NOMO-1 treated with dmso at 0.1 percent for 144 hours (cell line): ENCODE results near the gene KLHL41.

Experiments used
- DNase-seq: peaks from one replicate; lab custom pipeline; 2025; ENCODE audit not compliant: unreplicated experiment; lab: John Stamatoyannopoulos, UW

The KLHL41 gene

DNA sequence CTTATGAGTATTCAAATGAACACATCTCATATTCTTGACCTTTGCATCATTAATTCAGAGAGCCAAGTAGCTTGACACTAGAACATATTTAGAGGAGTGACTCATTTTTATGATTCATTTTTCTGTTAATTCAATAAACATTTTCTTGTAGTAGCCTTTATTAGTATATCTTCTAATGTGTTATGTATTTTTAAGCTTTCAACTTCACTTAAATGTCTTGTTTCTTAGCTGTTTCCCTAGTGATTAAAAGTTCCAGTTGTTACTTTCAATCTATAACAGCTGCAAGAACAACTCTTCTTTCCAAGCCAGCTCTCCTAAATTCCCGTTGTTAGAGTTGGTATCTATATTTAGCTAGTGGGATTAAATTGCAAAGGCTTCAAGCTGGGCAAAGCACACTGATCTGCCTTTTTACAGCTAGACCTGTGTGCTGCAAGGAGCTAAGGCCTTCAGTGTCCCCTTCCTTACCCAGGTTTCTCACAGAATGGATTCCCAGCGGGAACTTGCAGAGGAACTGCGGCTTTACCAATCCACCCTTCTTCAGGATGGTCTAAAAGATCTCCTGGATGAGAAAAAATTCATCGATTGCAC, at the start of gene KLHL41:
TSS of gene KLHL41 (plus strand) at position 405 of the 588 bp plus-strand sequence. CDS start at position 482, 77 bp downstream.
- DNase-seq = no peak

DNA sequence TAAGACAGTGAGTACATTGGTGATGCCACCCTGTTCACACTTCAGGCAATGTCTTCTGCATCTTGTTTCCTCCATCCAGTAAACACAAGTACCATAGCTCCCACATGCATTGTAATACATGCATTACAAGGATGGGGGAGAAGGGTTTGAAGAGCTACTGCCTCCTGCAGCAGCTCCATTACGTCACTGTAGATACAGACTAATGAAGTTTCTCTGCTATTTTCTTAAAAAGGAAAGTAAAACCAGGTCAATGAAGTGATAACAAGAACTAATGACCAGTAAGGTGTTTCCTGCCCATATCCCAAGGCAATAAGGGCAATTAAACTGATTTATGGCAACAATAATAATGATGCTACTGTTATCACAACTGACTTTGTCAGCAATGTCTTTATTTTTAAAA, 48.4 kb upstream of the KLHL41 start:
- DNase-seq = no peak

DNA sequence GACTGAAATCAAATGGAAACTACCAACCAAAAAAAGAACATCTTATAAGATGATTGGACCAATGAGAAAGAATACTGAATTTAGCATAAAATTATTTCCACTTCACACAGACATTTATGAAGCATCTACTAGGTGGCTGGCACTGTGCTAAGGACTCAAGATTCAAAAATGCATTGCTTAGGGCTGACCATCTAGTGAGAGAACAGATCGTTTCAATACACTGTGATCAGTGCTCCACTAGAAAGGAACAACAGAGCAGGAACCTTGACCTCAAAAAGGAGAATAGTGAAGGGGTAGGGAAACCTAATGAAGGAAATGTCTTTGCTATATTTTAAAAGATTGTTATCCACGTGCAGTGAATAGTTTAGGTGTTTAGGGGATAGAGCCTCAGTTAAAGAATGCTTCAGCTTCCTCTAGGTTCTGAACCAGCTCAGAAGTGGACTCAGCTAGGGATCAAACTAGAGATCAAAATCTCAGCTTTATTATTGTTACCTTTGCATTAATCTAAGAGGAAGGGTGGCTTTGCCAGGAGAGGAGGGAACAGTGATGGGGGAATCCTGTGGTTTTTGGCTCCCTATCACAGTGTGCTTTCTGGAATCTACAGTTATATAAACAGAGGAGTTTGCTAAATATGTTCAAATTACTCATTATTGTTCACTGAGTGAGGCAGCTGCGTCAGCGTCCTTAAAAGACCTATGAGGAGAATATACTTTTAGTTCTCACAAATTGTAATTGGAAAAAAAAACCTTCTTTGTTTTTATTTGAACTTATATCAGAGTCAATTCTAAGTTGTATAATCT, 46.4 kb upstream of the KLHL41 start:
- DNase-seq = no peak

DNA sequence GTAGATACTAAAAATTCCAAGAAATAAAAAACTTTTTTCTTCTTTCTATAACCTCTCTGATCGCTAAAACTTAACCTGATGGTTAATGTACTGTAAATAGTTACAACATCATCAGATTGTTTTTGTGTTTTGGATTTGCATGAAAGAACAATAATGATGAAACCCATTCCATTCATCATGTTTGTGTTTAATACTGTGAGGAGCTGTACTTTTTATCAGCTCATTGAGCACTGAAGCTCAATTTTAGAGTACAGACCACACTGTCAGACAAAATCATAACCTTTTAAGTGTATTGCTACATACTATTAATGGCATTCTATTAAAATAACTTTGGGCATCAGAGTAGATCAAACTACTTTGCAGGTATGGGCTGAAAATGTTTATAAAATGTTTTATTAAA, 45.0 kb upstream of the KLHL41 start:
- no peak for DNase-seq

DNA sequence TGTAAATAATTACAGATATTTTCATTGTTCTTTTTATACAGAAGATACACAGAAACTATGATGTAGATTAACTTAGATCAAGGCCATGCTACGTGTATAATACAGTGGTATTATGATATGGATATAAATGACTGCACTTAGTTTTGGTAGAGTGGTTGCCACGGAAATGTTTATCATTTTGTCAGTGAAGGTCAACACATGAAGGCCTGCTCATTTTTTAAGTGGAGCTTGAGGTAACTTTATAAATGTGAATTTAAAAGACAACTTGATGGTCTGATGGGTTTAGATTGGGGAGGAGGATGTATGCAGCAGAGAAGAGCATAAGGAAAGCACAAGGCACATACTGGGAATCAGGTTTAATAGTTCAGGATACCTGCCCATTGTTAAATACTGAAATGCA, 44.6 kb upstream of the KLHL41 start:
- DNase-seq = peak; percentile 7

DNA sequence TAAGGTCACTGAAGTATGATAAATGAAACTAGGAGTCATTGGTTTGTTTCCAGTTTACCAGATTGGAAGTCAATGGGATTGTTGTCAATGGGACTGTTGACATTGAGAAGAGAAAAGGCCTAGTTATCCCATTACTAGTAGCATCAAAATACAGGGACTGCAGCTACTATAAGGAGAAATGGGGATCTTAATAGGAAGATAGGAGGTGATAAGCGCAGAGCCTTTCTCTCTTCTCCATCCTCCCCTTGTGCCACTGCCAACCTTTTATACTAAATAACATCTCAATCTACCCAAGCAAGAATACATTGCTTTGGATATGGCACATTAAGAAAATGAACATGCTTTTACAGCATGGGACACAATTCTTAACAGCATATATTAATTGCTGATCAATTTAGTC, 40.7 kb upstream of the KLHL41 start:
- DNase-seq = no peak

DNA sequence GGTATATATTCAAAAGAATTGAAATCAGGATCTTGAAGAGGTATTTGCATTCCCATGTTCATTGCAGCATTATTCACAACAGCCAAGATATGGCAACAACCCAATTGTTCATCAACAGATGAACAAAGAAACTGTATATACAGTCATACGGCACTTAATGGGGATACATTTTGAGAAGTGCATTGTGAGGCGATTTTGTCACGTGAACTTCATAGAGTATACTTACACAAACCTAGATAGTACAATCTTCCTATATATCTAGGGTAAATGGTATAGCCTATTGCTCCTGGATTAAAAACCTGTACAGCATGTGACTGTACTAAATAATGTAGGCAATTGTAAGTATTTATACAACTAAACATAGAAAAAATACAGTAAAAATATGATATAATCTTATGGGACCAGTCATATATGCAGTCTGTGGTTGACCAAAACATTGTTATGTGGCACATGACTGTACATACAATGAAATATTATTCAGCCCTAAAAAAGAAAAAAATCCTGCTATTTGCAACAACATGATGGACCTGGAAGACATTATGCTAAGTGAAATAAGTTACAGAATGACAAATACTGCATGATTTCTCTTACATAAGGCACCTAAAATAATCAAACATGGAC, 39.4 kb upstream of the KLHL41 start:
- DNase-seq = no peak

DNA sequence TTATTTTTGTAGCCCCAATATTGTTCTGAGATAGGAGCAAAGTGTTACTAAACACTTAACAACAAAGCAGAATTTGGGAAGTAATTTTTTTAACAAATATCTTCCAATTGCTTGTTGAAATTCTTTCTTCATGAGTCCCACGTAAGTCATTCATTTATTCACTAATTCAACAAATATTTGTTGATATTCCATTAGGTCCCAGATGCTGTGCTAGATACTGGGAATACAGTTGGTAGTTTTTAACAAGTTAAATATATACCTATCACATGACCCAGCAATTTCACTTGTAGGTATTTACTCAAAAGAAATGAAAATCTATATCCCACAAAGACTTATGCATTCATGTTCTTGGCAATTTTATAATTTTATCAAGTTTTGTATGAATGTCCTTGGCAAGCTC, 37.3 kb upstream of the KLHL41 start:
- DNase-seq = no peak

DNA sequence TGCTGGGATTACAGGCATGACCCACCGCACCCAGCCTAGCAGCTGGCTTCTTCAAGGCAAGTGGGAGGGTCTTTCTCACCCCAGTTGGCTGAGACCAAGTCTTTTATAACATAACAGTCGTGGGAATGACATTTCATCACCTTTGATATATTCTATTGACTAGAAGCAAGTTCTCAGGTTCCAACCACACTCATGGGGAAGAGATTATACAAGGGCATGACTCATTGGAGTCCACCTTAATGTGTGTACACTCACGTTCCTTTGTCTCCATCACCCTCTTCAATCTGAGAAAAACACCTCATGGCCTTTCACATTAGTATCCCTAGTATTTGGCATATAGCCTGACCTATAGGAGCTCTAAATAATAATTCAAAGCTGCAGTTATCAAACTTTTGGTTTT, 33.0 kb upstream of the KLHL41 start:
- no peak for DNase-seq

DNA sequence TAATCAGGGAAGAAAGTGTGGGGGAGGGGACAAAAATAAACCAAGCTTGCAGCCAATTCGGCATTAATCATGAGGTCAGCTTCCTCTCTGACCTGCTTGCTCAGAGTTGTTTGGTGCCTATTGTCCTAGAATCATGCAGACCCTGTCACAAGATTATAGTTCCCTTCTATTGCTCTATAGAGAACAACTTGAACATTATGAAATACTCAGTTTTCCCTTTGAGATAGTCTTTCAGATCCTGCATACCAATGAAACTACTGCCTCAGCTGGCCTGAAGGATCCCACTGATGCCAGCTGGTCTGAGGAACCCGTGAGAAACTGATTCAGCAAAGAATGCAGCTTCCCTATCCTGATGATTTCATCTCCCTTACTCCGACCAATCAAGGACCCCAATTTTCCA, 31.2 kb upstream of the KLHL41 start:
- no peak for DNase-seq

DNA sequence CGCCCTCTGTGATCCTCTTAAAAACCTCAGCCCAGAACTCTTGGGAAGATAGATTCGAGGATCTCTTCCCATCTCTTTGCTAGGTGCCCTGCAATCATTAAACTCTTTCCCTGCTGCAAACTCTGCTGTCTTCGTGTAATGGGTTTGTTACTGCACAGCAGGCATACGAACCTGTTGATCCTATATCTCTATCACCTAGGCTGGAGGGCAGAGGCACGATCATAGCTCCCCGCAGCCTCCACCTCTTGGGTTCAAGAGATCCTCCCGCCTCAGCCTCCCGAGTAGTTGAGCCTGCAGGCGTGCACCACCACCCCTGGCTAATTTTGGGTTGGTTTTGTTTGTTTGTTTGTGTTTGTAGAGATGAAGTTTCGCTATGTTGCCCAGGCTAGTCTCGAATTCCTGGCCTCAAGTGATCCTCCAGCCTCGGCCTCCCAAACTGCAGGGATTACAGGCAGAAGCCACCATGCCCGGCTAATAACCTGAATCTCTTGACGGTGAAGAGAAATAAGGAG, 30.7 kb upstream of the KLHL41 start:
- no peak for DNase-seq

DNA sequence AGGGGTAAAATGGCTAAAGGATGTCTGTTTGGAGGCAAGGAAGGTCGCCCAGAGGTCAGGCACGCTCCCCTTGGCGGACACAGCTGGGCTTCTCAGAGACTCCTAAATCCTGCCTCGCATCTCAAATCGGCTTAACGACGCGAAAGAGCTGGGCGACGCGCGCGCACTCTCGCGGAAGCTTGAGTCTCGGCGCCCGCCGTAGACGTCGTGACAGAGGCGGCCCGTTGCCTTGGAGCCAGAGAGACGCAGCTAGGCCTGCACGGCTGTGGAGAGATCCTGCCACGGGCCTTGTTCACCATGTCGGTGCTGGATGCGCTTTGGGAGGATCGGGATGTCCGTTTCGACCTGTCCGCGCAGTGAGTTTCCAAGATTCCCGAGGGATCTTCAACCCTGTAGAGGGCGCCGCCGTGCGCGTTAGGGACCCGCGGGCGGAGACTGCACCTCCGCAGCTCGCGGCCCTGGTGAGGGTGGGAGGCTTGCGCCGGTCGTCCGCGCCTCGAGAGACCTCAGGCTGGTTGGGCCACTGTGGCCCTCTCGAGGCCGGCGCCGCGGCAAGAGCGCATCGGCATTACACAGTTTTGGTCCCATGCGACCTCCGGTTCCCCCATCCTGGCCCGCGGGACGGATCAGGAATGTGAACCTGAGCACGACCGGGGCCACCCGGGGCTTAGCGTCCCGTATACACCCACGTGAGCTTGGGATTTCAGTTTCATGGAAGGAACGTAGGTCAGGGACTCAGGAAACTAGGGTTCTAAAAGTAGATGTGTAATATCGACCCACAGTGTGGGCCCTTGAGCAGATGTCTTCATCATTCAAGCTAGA, 30.0 kb upstream of the KLHL41 start, which contains the start of gene BBS5:
TSS of gene BBS5 (plus strand) at position 238 of the 822 bp plus-strand sequence. CDS start at position 298, 60 bp downstream.
- peak; percentile 74 for DNase-seq

DNA sequence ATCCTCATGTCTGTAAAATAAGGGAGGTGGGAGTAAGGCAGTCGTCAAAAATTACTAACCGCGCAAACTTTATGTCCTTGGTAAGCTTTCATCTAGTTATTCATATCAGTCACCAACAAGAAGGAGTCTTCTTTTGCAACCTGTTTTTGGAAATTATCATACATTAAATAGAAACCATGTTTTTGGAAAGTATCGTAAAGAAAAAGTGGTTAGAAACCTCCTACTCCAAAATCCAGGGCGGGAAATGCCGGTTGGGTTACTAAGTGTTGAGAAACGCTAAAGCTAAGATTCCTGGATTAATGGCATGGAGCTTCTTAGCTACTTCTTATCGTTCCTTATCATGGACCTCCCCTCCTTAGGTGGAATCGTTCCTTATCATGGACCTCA, 29.4 kb upstream of the KLHL41 start:
- no peak for DNase-seq

DNA sequence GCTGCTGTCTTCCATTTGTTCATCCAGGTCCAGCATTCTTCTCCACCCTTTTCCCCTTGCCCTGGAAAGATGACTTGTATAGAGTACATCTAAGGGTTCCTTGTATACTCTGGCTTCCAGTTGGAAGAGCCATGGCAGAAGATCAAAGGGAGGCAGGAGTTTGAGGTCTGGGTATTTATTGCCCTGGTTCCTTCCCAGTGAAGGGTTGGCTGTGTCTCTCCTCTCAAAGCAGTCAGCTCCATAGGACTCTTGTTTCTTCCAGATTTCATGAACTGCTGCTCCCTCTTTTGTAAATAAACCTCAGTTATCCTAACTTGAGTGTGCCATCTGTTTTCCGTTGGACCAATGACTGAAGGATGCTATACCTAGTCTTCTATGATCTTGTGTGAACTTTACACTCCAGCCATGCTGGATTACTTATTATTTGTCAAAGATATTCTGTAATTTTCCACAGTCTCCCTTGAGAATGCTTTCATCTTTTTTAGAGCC, 23.8 kb upstream of the KLHL41 start:
- no peak for DNase-seq

DNA sequence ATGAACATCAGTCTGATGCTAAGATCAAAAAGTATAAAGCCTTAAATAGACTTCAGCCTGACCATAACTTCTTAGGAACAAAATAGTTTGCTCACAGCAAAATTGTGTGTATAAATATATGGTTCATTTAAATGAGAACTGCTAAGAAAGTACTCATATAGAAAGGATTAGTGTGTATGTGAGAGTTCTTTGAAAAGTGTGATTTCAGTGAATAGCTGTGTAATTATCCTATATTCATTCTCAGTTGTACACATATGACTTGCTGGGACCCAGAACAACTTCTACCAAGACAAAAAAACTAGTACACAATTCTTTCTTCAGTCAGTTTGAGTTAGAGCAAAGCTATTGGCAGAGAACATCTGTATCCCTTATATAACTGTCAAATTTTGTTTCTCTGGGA, 23.0 kb upstream of the KLHL41 start:
- no peak for DNase-seq

DNA sequence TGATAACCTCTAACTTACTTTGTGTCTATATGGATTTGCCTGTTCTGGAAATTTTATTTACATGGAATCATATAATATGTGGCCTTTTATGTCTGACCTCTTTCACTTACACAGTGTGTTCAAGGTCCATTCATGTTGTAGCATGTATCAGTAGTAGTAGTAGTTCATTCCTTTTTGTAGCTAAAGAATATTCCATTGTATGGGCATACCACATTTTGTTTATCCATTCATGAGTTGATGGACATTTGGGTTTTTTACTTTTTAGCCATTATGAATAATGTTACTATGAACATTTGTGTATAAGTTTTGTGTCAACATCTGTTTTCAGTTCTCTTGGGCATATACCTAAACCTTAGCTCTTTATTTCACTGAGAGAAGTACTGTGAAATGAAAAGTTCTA, 18.7 kb upstream of the KLHL41 start:
- no peak for DNase-seq

DNA sequence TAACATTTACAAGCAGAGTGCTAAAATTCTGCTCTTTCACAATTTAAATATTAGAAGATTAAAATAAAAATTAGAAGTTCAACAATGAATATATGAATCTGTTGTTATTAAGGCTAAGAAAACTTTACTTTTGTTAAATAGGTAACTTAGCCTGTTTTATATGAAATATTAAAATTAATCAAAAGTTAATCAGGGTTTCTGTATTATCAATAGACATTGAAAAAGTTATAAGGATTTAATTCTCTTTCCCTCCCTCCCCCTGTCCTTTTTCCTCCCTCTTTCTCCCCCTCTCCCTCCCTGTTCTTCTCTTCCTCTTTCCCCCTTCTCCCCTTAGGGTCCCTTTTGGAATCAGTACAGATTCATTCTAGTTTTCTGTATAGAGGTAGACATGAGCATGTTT, 18.1 kb upstream of the KLHL41 start:
- DNase-seq = no peak

DNA sequence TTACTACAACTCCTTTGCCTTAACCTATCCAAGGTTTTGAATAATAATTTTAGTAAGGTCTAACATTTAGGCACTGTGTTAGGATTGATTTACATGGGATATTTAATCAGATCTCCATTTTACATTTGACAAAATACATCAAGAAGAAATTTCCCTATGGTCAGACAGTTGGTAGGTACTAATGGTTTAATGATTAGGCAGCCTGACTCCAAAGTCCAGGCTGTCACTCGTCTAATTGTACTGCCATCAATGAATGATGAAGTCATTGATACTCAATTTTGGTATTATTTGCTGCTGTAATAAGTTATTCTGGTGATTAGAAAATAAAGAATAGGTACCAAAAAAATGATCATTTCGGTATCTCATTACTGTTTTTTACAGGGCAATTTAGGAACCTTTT, 16.1 kb upstream of the KLHL41 start:
- DNase-seq = no peak

DNA sequence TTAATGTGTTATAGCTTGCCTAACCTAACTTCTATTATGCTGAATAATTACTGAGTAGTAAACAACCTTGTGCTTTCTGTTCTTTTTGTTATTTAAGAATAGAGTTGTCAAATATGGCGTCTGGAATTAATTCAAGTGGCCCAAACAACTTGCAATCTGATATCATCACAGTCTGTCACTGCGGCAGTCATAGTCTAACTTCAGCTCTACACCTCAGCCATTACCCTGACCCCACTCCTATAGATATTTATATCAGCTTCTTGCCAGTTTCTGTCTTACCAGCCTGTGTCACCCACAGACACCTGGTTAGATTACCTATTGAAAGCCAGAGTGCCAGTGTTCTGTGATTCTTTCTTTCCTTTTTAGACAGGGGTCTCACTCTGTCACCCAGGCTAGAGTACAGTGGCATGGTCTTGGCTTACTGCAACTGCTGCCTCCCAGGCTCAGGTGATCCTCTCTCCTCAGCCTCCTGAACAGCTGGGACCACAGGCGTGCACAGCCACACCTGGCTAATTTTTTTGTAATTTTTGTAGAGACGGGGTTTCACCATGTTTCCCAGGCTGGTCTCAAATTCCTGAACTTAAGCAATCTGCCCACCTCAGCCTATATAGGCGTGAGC, 14.1 kb upstream of the KLHL41 start:
- DNase-seq = no peak

DNA sequence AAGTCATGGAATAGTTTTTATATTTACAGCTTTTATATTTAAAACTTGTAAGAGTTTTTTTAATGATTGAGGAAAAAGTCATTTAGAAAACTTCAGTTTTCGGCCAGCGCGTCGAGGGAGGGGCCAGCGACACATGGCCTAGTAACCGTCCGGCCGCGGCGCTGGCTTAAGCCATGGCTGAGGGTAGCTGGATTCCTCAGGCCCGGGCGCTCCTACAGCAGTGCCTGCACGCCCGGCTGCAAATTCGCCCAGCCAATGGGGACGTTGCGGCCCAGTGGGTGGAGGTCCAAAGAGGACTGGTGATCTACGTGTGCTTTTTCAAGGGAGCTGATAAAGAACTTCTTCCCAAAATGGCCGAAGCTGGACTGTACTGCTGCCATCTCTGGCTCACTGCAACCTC, 4.9 kb upstream of the KLHL41 start:
- DNase-seq = no peak

DNA sequence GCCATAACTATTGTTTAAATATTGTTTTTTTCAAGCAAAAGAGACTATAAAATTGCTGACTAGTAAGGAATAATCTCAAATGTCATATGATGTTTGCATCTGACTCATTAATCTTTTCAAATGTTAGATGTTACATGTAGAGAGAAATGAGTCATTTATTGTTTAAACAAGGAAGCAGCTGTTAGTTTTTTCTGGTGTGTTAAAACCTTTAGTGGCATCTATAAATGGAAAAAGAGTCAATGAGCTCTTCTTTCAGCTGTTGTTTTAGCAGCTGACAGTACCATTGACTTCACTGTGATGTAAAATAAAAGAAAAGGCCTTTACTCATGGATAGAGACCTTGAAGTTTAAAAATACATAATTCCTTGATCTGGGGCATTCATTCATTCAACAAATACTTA, 1.8 kb upstream of the KLHL41 start:
- no peak for DNase-seq
